ENCODE data around the gene RBM15B. TPM values are rescaled to one million over a fixed set of nuclear protein-coding genes. Genes with fewer than 3 reads are reported as not detected.

Gene RBM15B
- total and polyA plus RNA-seq, 11 donors: 4.0 to 21.5 (median 15.7) TPM

- Histone ChIP-seq H3K4me1 (peaks cover 22 to 80% (median 65%) of the 10 kb centered on the region in 12 donors), H3K27me3 (no peaks in the 10 kb centered on the region), H3K27ac (peak overlapping the region in 1 of 12 donors; percentile 89), H3K36me3 (peaks cover 0 to 58% (median 54%) of the 10 kb centered on the region in 9 donors), H3K9me3 (no peaks in the 10 kb centered on the region), H3K4me3 (no peak overlapping the region)
- ATAC-seq: no peak
- 49 to 60% (median 54%) methylated on average over 6 of the region's 6 CpGs for WGBS, 4 donors
- TF ChIP-seq, protein P1, sequence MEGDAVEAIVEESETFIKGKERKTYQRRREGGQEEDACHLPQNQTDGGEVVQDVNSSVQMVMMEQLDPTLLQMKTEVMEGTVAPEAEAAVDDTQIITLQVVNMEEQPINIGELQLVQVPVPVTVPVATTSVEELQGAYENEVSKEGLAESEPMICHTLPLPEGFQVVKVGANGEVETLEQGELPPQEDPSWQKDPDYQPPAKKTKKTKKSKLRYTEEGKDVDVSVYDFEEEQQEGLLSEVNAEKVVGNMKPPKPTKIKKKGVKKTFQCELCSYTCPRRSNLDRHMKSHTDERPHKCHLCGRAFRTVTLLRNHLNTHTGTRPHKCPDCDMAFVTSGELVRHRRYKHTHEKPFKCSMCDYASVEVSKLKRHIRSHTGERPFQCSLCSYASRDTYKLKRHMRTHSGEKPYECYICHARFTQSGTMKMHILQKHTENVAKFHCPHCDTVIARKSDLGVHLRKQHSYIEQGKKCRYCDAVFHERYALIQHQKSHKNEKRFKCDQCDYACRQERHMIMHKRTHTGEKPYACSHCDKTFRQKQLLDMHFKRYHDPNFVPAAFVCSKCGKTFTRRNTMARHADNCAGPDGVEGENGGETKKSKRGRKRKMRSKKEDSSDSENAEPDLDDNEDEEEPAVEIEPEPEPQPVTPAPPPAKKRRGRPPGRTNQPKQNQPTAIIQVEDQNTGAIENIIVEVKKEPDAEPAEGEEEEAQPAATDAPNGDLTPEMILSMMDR (IDR thresholded peaks at IDR 0.05): peak; percentile 54 to 77 (median 67)
- TF ChIP-seq POLR2A (IDR thresholded peaks at IDR 0.05): no peak
- intact Hi-C loops (cut with DNase I): loop anchor here (2.0 to 10.0 kb wide), 18 partner anchors 43 to 1045 kb away; partner anchors contain the start of genes MAPKAPK3 (in 7 of the 10), TEX264 (in 4 of the 10), C3orf18 (in 1 of the 10) and CYB561D2 (in 1 of the 10)
- DNase-seq: peak in 4 of 5 donors; percentile 36 to 75 (median 45)
Measured at GRCh38 chr3:51389423-51390183, 1.5 kb upstream of the RBM15B start.

- peaks cover 22 to 87% (median 68%) of the 10 kb centered on the region in 12 donors for H3K4me1 ChIP-seq
Measured at GRCh38 chr3:51390246-51391074, 625 bp upstream of the RBM15B start.

DNA sequence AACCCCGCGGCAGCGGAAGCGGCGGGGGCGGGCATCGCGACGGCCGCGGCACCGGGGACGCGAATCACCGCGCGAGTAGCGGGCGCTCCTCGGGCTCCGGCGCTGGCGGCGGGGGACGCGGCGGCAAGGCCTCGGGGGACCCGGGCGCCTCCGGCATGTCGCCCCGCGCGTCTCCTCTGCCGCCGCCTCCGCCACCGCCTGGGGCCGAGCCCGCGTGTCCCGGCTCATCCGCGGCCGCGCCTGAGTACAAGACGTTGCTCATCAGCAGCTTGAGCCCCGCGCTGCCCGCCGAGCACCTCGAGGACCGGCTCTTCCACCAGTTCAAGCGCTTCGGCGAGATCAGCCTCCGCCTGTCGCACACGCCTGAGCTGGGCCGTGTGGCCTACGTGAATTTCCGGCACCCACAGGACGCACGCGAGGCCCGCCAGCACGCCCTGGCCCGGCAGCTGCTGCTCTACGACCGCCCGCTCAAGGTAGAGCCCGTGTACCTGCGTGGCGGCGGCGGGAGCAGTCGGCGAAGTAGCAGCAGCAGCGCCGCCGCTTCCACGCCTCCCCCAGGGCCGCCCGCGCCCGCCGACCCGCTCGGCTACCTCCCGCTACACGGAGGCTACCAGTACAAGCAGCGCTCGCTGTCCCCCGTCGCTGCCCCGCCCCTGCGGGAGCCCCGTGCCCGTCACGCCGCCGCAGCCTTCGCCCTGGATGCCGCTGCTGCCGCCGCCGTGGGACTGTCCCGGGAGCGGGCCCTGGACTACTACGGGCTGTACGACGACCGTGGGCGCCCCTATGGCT, 675 bp downstream of the RBM15B start:
- Histone ChIP-seq H3K36me3 (peaks cover 0 to 77% (median 73%) of the 10 kb centered on the region in 9 donors), H3K27ac (peak overlapping the region; percentile 78 to 95 (median 89)), H3K4me3 (peak overlapping the region; percentile 57 to 90 (median 74)), H3K9me3 (no peaks in the 10 kb centered on the region), H3K4me1 (peaks cover 15 to 87% (median 69%) of the 10 kb centered on the region in 12 donors), H3K27me3 (no peaks in the 10 kb centered on the region)
- intact Hi-C loops (cut with DNase I): loop anchor here in 8 of 10 donors (2.0 to 10.0 kb wide), 9 partner anchors 41 to 775 kb away; partner anchors contain the start of genes TEX264 (in 3 of the 8) and MAPKAPK3 (in 1 of the 8)
- ATAC-seq (peak in 1 of 4 donors; percentile 1), DNase-seq (peak in 4 of 5 donors; percentile 35 to 70 (median 49))
- TF ChIP-seq POLR2A (IDR thresholded peaks at IDR 0.05): no peak
- TF ChIP-seq, protein P1 (IDR thresholded peaks at IDR 0.05): no peak
- WGBS, 4 donors: 3 to 9% (median 4%) methylated on average over 36 to 115 of the region's 115 CpGs

More at GRCh38 chr3:51390246-51391074, 625 bp upstream of the RBM15B start:
- peak in 3 of 4 donors; percentile 4 to 16 (median 12) for ATAC-seq
- H3K27me3 ChIP-seq: no peaks in the 10 kb centered on the region
- H3K4me3 ChIP-seq: peak overlapping the region in 11 of 12 donors; percentile 57 to 90 (median 74)
- 37 to 51% (median 41%) methylated on average over 19 to 29 of the region's 29 CpGs for WGBS, 4 donors
- no peaks in the 10 kb centered on the region for H3K9me3 ChIP-seq
- TF ChIP-seq, protein P1 (IDR thresholded peaks at IDR 0.05): peak in 3 of 12 donors; percentile 84 to 96 (median 94)
- TF ChIP-seq POLR2A (IDR thresholded peaks at IDR 0.05): no peak
- intact Hi-C loops (cut with DNase I): loop anchor here in 8 of 10 donors (2.0 to 10.0 kb wide), 9 partner anchors 42 to 774 kb away; partner anchors contain the start of genes TEX264 (in 3 of the 8) and MAPKAPK3 (in 1 of the 8)
- peak overlapping the region in 11 of 12 donors; percentile 66 to 95 (median 86) for H3K27ac ChIP-seq
- peaks cover 0 to 66% (median 62%) of the 10 kb centered on the region in 9 donors for H3K36me3 ChIP-seq
- DNase-seq: no peak

Data from heart left ventricle (tissue), 16 donors.